ENCODE measurements around the gene CYP4F8. TPM values are rescaled to one million over a fixed set of nuclear protein-coding genes. Genes with fewer than 3 reads are reported as not detected.
"Not testable (repeated sequence)": the region's sequence is repeated elsewhere in the genome, so short reads cannot be mapped to it uniquely, and the experiment has no call there.

The CYP4F8 gene
- total RNA-seq, 4 donors from 2014 or later = not detected

DNA sequence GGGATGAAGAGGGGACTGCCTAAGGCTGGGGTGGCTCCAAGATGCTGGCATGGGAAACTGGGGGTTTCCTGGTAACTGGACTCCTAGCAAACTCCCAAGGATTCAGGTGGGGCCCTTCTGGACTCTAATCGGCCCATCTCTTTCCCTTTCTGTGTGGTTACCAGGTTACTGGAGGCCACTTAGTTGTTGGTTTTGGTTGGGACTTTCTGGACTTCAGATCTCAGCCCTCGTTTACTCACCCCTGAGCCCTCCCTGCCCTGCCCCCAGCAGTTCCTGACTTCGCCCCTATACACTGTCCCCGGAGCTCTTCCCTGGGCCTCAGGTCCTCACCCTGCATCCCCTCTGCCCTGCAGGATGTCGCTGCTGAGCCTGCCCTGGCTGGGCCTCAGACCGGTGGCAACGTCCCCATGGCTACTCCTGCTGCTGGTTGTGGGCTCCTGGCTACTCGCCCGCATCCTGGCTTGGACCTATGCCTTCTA lies 58.2 kb downstream of the CYP4F8 start:
- H3K9me3 ChIP-seq = no peaks in the 10 kb centered on the region
- no peaks in the 10 kb centered on the region for H3K4me1 ChIP-seq
- H3K4me3 ChIP-seq = peak overlapping the region in 3 of 4 donors; percentile 29 to 62 (median 55)
- H3K36me3 ChIP-seq = peaks cover 0 to 3% (median 0%) of the 10 kb centered on the region in 3 donors
- H3K27ac ChIP-seq = peak overlapping the region; percentile 38 to 96 (median 86)
- peak in 1 of 3 donors; percentile 75 for DNase-seq
- TF ChIP-seq POLR2A (IDR thresholded peaks at IDR 0.05) = no peak
- TF ChIP-seq, protein P1, sequence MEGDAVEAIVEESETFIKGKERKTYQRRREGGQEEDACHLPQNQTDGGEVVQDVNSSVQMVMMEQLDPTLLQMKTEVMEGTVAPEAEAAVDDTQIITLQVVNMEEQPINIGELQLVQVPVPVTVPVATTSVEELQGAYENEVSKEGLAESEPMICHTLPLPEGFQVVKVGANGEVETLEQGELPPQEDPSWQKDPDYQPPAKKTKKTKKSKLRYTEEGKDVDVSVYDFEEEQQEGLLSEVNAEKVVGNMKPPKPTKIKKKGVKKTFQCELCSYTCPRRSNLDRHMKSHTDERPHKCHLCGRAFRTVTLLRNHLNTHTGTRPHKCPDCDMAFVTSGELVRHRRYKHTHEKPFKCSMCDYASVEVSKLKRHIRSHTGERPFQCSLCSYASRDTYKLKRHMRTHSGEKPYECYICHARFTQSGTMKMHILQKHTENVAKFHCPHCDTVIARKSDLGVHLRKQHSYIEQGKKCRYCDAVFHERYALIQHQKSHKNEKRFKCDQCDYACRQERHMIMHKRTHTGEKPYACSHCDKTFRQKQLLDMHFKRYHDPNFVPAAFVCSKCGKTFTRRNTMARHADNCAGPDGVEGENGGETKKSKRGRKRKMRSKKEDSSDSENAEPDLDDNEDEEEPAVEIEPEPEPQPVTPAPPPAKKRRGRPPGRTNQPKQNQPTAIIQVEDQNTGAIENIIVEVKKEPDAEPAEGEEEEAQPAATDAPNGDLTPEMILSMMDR (IDR thresholded peaks at IDR 0.05) = peak in 1 of 6 experiments; percentile 19
- H3K27me3 ChIP-seq = no peaks in the 10 kb centered on the region

DNA sequence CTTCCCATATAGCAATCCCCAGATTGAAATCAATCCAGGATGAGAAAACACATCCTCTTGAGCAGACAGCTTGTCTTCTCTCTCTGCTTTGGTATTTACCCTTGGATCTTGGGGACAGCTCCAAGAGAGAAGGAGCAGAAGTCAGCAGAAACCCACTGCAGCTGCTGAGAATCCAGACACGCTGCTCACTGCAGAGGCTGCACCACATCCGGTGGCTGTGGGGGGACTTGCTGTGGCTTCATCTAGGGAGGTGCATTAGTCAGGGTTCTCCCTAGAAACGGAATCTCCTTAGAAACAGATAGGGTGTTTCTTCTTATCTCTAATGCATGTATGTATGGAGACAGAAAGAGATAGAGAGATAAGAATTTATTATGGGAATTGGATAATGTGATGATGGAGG lies 60.5 kb downstream of the CYP4F8 start:
- no peak for TF ChIP-seq POLR2A (IDR thresholded peaks at IDR 0.05)
- TF ChIP-seq, protein P1 (IDR thresholded peaks at IDR 0.05) = no peak
- Histone ChIP-seq H3K27me3 (no peaks in the 10 kb centered on the region), H3K27ac (peak overlapping the region in 2 of 4 donors; percentile 60 to 69), H3K36me3 (peaks cover 0 to 17% (median 0%) of the 10 kb centered on the region in 3 donors), H3K9me3 (no peaks in the 10 kb centered on the region), H3K4me1 (no peaks in the 10 kb centered on the region), H3K4me3 (peak overlapping the region in 2 of 4 donors; percentile 34 to 49)
- DNase-seq = no peak

DNA sequence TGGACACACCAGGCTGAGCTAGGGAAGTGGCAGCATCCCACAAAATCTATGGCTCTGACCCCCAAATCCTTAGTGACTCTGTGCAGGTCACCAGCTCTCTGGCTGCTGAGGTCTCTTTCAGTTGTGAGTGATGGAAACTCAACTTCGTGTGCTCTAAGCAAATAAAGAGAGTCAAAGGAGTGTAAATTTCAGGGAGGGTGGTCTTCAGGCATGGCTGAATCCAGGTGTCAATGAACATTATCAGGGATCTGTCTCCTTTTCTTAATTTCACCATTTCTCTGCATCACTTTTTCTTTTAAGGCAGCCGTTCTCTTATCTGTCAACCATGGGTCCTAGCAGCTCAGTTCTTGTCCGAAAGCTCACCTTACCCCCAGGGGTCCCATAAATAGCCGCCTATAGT lies 64.1 kb downstream of the CYP4F8 start:
- H3K36me3 ChIP-seq = peaks cover 0 to 49% (median 0%) of the 10 kb centered on the region in 3 donors
- peak overlapping the region in 1 of 4 donors; percentile 0 for H3K4me3 ChIP-seq
- H3K27ac ChIP-seq = no peak overlapping the region
- no peak for DNase-seq
- no peaks in the 10 kb centered on the region for H3K9me3 ChIP-seq
- TF ChIP-seq POLR2A (IDR thresholded peaks at IDR 0.05) = no peak
- TF ChIP-seq, protein P1 (IDR thresholded peaks at IDR 0.05) = no peak
- H3K27me3 ChIP-seq = no peaks in the 10 kb centered on the region
- H3K4me1 ChIP-seq = no peaks in the 10 kb centered on the region

DNA sequence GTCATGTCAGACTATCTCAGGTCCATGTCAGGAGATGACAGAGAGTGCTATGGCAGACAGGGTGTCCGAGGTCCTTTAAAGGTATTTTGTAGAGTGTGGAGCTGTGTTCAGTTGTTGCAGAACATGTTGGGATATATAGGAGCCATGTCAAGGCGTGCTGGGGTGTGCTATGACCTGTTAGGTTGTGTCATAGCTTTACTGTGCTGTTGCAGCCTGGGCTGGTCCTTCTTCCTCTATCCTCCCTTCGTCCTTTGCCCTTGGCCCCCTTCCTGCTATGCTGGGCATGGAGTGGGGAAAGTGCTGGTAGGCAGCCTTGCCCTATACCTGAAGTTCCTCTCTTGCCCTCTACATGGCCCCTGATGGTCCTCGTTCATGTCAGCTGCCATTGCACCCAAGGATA lies 64.8 kb downstream of the CYP4F8 start:
- H3K9me3 ChIP-seq, H3K4me1 ChIP-seq, H3K27me3 ChIP-seq, DNase-seq: not testable (repeated sequence)
- Histone ChIP-seq H3K36me3 (peaks cover 0 to 57% (median 0%) of the 10 kb centered on the region in 3 donors), H3K27ac (peak overlapping the region in 3 of 4 donors; percentile 46 to 81 (median 70)), H3K4me3 (peak overlapping the region in 1 of 4 donors; percentile 0)

Small RNAs within 50 kb of the gene (small RNA-seq; reads per million reads assigned to genes)
- gene AD000091.1 = 0 reads per million in 2 donors

Other genes with a start within 250 kb of the CYP4F8 start
- 10 to 100 TPM; 27.1 to 86.6 (median 58.5) TPM for gene AKAP8, start 235.4 kb upstream of the CYP4F8 start, total RNA-seq
- gene AKAP8L, start 196.2 kb upstream of the CYP4F8 start, total RNA-seq = 100 to 1,000 TPM; 129 to 275 (median 247) TPM
- gene WIZ, start 165.3 kb upstream of the CYP4F8 start, total RNA-seq = 10 to 100 TPM; 25.4 to 45.2 (median 40.6) TPM
- gene RASAL3, start 150.7 kb upstream of the CYP4F8 start, total RNA-seq = 10 to 100 TPM in 1 of 4 donors, 1 to 10 TPM in 3; 6.6 to 66.0 (median 6.9) TPM
- gene PGLYRP2, start 135.7 kb upstream of the CYP4F8 start, total RNA-seq = not detected
- not detected for gene CYP4F22, start 106.7 kb upstream of the CYP4F8 start, total RNA-seq
- 100 to 1,000 TPM in 1 of 4 donors, 10 to 100 TPM in 3; 23.9 to 164 (median 73.9) TPM for gene CYP4F3, start 25.7 kb downstream of the CYP4F8 start, total RNA-seq
- 100 to 1,000 TPM in 3 of 4 donors, 10 to 100 TPM in 1; 64.4 to 736 (median 551) TPM for gene CYP4F12, start 57.9 kb downstream of the CYP4F8 start, total RNA-seq
- not detected for gene OR10H2, start 112.8 kb downstream of the CYP4F8 start, total RNA-seq
- gene OR10H3, start 122.8 kb downstream of the CYP4F8 start, total RNA-seq = not detected
- gene OR10H5, start 172.4 kb downstream of the CYP4F8 start, total RNA-seq = not detected
- gene OR10H1, start 200.4 kb downstream of the CYP4F8 start, total RNA-seq = not detected

All from Peyer's patch (tissue), 4 donors.